ENCODE measurements around the gene CCDC57. TPM values are rescaled to one million over a fixed set of nuclear protein-coding genes. Genes with fewer than 3 reads are reported as not detected.

The CCDC57 gene
- total RNA-seq, 4 donors from 2014 or later, result 7.9 to 22.1 (median 9.8) TPM

- peaks cover 0 to 2% (median 0%) of the 10 kb centered on the region in 3 donors for H3K36me3 ChIP-seq
- H3K27ac ChIP-seq, result peak overlapping the region in 3 of 4 donors; percentile 47 to 81 (median 75)
- no peaks in the 10 kb centered on the region for H3K9me3 ChIP-seq
- no peak overlapping the region for H3K4me3 ChIP-seq
- no peak for DNase-seq
- TF ChIP-seq POLR2A (IDR thresholded peaks at IDR 0.05) (no peak), CTCF (IDR thresholded peaks at IDR 0.05) (no peak)
- intact Hi-C loops (cut with DNase I), result loop anchor here (10.0 kb wide), 1 partner anchor 197 kb away; no protein-coding TSS in a partner anchor
- H3K27me3 ChIP-seq, result no peaks in the 10 kb centered on the region
- H3K4me1 ChIP-seq, result peaks cover 0 to 36% (median 17%) of the 10 kb centered on the region in 3 donors
- 85 to 95% methylated on average over 4 to 6 of the region's 22 CpGs for WGBS, 2 donors
These were observed 61.3 kb downstream of the CCDC57 start for GRCh38 chr17:82151106-82151957.

GRCh38 chr17:82149401-82150099 lies 63.1 kb downstream of the CCDC57 start:
- intact Hi-C loops (cut with DNase I), result loop anchor here (10.0 kb wide), 1 partner anchor 195 kb away; no protein-coding TSS in a partner anchor
- Histone ChIP-seq H3K27me3 (no peaks in the 10 kb centered on the region), H3K36me3 (no peaks in the 10 kb centered on the region), H3K9me3 (no peaks in the 10 kb centered on the region), H3K4me3 (no peak overlapping the region), H3K27ac (no peak overlapping the region), H3K4me1 (peaks cover 0 to 41% (median 17%) of the 10 kb centered on the region in 3 donors)
- no peak for DNase-seq
- WGBS, 2 donors, result 94% methylated on average over 3 to 4 of the region's 27 CpGs
- TF ChIP-seq CTCF (IDR thresholded peaks at IDR 0.05) (no peak), POLR2A (IDR thresholded peaks at IDR 0.05) (no peak)

GRCh38 chr17:82148997-82149396 lies 63.6 kb downstream of the CCDC57 start:
- Histone ChIP-seq H3K4me1 (peaks cover 0 to 37% (median 17%) of the 10 kb centered on the region in 3 donors), H3K27me3 (no peaks in the 10 kb centered on the region), H3K9me3 (no peaks in the 10 kb centered on the region), H3K36me3 (no peaks in the 10 kb centered on the region), H3K27ac (no peak overlapping the region), H3K4me3 (no peak overlapping the region)
- DNase-seq, result no peak
- intact Hi-C loops (cut with DNase I), result no loop called here
- 89 to 90% methylated on average over 2 of the region's 2 CpGs for WGBS, 2 donors
- no peak for TF ChIP-seq POLR2A (IDR thresholded peaks at IDR 0.05)
- TF ChIP-seq CTCF (IDR thresholded peaks at IDR 0.05), result no peak

GRCh38 chr17:82148011-82148410 lies 64.6 kb downstream of the CCDC57 start:
- no peak for TF ChIP-seq POLR2A (IDR thresholded peaks at IDR 0.05)
- no peak for TF ChIP-seq CTCF (IDR thresholded peaks at IDR 0.05)
- Histone ChIP-seq H3K4me3 (no peak overlapping the region), H3K27ac (no peak overlapping the region), H3K4me1 (peaks cover 0 to 27% (median 17%) of the 10 kb centered on the region in 3 donors), H3K36me3 (no peaks in the 10 kb centered on the region), H3K27me3 (no peaks in the 10 kb centered on the region), H3K9me3 (no peaks in the 10 kb centered on the region)
- DNase-seq, result no peak
- intact Hi-C loops (cut with DNase I), result no loop called here
- 96 to 100% methylated on average over 1 of the region's 1 CpG for WGBS, 2 donors

Data from esophagus squamous epithelium (tissue), 5 donors.